Panc1 (cell line): ENCODE results near the gene PTRH2. TPM values are rescaled to one million over a fixed set of nuclear protein-coding genes. Genes with fewer than 3 reads are reported as not detected.

Source experiments
- ATAC-seq: fragments of 200-7000 bp; cut with Tn5 transposase; 2 replicates; pipeline ENCODE4 v1.9.1; 2020; ENCODE audit warnings: mild to moderate bottlenecking, moderate library complexity
- BruUV-seq: library from RNA; stranded (reverse); fragments of 400-500 nt; replicated peaks from 2 replicates; lab custom pipeline; 2021; lab: Mats Ljungman, UMichigan
- CTCF ChIA-PET: fragments of 300-600 bp; sonication (Branson Sonifier 250); formaldehyde crosslinking; loops from one replicate; lab custom pipeline; 2022; ENCODE audit warnings: antibody characterized with exemption; lab: Charles Lee
- POLR2A ChIA-PET: fragments of 300-600 bp; sonication (Branson Sonifier 250); formaldehyde crosslinking; loops from one replicate; lab custom pipeline; 2022; ENCODE audit warnings: antibody characterized with exemption; lab: Charles Lee
- DNase-seq: peaks from one replicate; pipeline ENCODE4 v3.0.0-alpha.2; 2010; ENCODE audit warnings: low read depth, low spot score
- H3K27ac ChIP-seq: 2 replicates; pipeline ENCODE4 v1.5.1; 2011; ENCODE audit warnings: mild to moderate bottlenecking, low read length, inconsistent platforms
- H3K27me3 ChIP-seq: fragments of 200-500 bp; sonication (Bioruptor generic); 2 replicates; pipeline ENCODE4 v1.6.0; 2014; ENCODE audit warnings: low read length, inconsistent platforms; ENCODE audit not compliant: control insufficient read depth, insufficient read depth
- H3K36me3 ChIP-seq: fragments of 200-500 bp; sonication (Bioruptor generic); 2 replicates; pipeline ENCODE4 v1.5.1; 2014; ENCODE audit warnings: inconsistent platforms, mild to moderate bottlenecking, low read length, moderate library complexity; ENCODE audit not compliant: control insufficient read depth, insufficient read depth
- H3K4me1 ChIP-seq: 2 replicates; pipeline ENCODE4 v1.5.1; 2011; ENCODE audit warnings: inconsistent platforms, mild to moderate bottlenecking, low read length, moderate library complexity; ENCODE audit not compliant: control insufficient read depth, insufficient read depth
- H3K4me3 ChIP-seq, 2 experiments: 2 replicates each; pipeline ENCODE4 v1.5.1; 2011 to 2012; ENCODE audit warnings: low read depth in 2 of 2, low read length in 2 of 2, mild to moderate bottlenecking in 2 of 2, inconsistent platforms in 1 of 2, moderate library complexity in 1 of 2
- H3K9me3 ChIP-seq: fragments of 200-500 bp; sonication (Bioruptor generic); 2 replicates; pipeline ENCODE4 v1.5.1; 2014; ENCODE audit warnings: low read depth, mild to moderate bottlenecking, inconsistent platforms, low read length, moderate library complexity; ENCODE audit not compliant: control insufficient read depth, insufficient read depth
- POLR2AphosphoS5 ChIP-seq: IDR thresholded peaks from 2 replicates; pipeline ENCODE4 v1.6.1; 2012; ENCODE audit warnings: mild to moderate bottlenecking, low read depth, low read length, moderate library complexity
- SIN3A ChIP-seq: IDR thresholded peaks from 2 replicates; pipeline ENCODE4 v1.6.1; 2012; ENCODE audit warnings: low read depth, mild to moderate bottlenecking, low read length, moderate library complexity, borderline replicate concordance; ENCODE audit not compliant: insufficient read depth
- TCF7L2 ChIP-seq: IDR thresholded peaks from 2 replicates; pipeline ENCODE4 v1.6.1; 2011; ENCODE audit warnings: mild to moderate bottlenecking, low read depth, low read length, inconsistent platforms
- in situ Hi-C: cut with HindIII; loops from 2 replicates; pipeline ENCODE4 v1.10.0; 2016; ENCODE audit warnings: low sequenced_read_pairs, low pct_unique_long_range_greater_than_20kb
- intact Hi-C: fragments of 100-400 bp; cut with micrococcal nuclease; formaldehyde crosslinking; loops from one replicate; pipeline ENCODE4 v1.10.0; 2022; ENCODE audit not compliant: unreplicated experiment
- total RNA-seq: library from RNA; stranded (reverse); gene quantifications from one replicate; pipeline ENCODE4 v1.2.1, GENCODE V29; 2021; ENCODE audit not compliant: unreplicated experiment
- TF ChIP-seq, protein P1 (sequence below): fragments of 450-650 bp; IDR thresholded peaks from 2 replicates; pipeline ENCODE4 v1.5.1; 2017; ENCODE audit warnings: mild to moderate bottlenecking
- TF ChIP-seq, protein P2 (sequence below), 2 experiments: IDR thresholded peaks; 2 replicates each; pipeline ENCODE4 v1.6.1; 2011 to 2012; ENCODE audit warnings: low read depth in 2 of 2, control low read depth in 1 of 2, low read length in 1 of 2, mild to moderate bottlenecking in 1 of 2, moderate library complexity in 1 of 2; ENCODE audit not compliant: insufficient read depth in 1 of 2

PTRH2 gene
- total RNA-seq, 1 experiment from 2014 or later, result 40.2 TPM

DNA sequence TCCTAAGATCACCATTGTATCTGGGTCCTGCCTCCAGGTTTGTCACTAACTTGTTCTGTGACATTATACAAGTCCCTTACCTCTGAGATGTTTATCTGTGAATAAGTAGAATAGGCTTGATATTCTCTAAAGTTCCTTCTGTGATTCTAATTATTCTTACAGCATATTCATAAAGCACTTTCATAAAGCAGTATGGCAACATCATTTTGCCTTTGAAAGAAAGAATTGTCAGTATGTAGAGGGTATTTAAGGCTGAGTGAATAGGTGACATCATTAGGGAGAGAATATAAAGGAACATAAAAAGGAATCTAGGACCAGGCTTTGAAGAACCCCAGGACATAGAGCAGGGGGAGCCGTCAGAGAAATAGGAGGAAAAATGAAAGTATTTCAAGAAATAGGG, 15.8 kb upstream of the PTRH2 start:
- H3K9me3 ChIP-seq, result no peaks in the 10 kb centered on the region
- TF ChIP-seq SIN3A (no peak), TCF7L2 (no peak), POLR2AphosphoS5 (no peak)
- TF ChIP-seq, protein P1, sequence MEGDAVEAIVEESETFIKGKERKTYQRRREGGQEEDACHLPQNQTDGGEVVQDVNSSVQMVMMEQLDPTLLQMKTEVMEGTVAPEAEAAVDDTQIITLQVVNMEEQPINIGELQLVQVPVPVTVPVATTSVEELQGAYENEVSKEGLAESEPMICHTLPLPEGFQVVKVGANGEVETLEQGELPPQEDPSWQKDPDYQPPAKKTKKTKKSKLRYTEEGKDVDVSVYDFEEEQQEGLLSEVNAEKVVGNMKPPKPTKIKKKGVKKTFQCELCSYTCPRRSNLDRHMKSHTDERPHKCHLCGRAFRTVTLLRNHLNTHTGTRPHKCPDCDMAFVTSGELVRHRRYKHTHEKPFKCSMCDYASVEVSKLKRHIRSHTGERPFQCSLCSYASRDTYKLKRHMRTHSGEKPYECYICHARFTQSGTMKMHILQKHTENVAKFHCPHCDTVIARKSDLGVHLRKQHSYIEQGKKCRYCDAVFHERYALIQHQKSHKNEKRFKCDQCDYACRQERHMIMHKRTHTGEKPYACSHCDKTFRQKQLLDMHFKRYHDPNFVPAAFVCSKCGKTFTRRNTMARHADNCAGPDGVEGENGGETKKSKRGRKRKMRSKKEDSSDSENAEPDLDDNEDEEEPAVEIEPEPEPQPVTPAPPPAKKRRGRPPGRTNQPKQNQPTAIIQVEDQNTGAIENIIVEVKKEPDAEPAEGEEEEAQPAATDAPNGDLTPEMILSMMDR, result no peak
- TF ChIP-seq, protein P2, sequence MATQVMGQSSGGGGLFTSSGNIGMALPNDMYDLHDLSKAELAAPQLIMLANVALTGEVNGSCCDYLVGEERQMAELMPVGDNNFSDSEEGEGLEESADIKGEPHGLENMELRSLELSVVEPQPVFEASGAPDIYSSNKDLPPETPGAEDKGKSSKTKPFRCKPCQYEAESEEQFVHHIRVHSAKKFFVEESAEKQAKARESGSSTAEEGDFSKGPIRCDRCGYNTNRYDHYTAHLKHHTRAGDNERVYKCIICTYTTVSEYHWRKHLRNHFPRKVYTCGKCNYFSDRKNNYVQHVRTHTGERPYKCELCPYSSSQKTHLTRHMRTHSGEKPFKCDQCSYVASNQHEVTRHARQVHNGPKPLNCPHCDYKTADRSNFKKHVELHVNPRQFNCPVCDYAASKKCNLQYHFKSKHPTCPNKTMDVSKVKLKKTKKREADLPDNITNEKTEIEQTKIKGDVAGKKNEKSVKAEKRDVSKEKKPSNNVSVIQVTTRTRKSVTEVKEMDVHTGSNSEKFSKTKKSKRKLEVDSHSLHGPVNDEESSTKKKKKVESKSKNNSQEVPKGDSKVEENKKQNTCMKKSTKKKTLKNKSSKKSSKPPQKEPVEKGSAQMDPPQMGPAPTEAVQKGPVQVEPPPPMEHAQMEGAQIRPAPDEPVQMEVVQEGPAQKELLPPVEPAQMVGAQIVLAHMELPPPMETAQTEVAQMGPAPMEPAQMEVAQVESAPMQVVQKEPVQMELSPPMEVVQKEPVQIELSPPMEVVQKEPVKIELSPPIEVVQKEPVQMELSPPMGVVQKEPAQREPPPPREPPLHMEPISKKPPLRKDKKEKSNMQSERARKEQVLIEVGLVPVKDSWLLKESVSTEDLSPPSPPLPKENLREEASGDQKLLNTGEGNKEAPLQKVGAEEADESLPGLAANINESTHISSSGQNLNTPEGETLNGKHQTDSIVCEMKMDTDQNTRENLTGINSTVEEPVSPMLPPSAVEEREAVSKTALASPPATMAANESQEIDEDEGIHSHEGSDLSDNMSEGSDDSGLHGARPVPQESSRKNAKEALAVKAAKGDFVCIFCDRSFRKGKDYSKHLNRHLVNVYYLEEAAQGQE (IDR thresholded peaks at IDR 0.05; ENCODE audit: insufficient read depth in 1 of 2, low read depth in 2 of 2, low read length in 1 of 2), result no peak
- intact Hi-C loops (no loop called here), in situ Hi-C loops (no loop called here)
- no TSS peak for BruUV-seq
- peaks cover 38% of the 10 kb centered on the region for H3K4me1 ChIP-seq
- ATAC-seq (no peak), DNase-seq (no peak)
- no peaks in the 10 kb centered on the region for H3K27me3 ChIP-seq
- ChIA-PET POLR2A (no interaction called here), CTCF (no interaction called here)
- H3K36me3 ChIP-seq, result no peaks in the 10 kb centered on the region; the same call in 1 of the 2 replicates
- H3K4me3 ChIP-seq, result no peak overlapping the region
- no peak overlapping the region for H3K27ac ChIP-seq

DNA sequence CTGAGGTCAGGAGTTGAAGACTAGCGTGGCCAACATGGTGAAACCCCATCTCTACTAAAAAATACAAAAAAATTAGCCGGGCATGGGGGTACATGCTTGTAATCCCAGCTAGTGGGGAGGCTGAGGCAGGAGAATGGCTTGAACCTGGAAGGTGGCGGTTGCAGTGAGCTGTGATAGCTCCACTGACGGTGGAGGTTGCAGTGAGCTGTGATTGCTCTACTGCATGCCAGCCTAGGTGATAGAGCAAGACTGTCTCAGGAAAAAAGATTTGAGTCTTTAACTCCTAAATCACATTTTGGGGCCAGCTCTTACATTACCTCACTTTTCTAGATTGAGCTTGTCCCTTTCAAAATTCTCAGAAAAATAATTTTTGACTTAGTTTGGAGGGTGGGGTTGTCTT, 15.4 kb upstream of the PTRH2 start:
- H3K27me3 ChIP-seq, result no peaks in the 10 kb centered on the region
- no TSS peak for BruUV-seq
- CTCF ChIA-PET, result no interaction called here
- in situ Hi-C loops, result no loop called here
- no peaks in the 10 kb centered on the region for H3K9me3 ChIP-seq
- TF ChIP-seq, protein P1, result no peak
- TF ChIP-seq TCF7L2, result no peak
- TF ChIP-seq, protein P2 (IDR thresholded peaks at IDR 0.05; ENCODE audit: insufficient read depth in 1 of 2, low read depth in 2 of 2, low read length in 1 of 2), result no peak
- no peak for TF ChIP-seq POLR2AphosphoS5
- no peak for TF ChIP-seq SIN3A
- H3K4me3 ChIP-seq, result no peak overlapping the region
- DNase-seq (no peak), ATAC-seq (0 out of 2 replicates have a peak, but pooled peaks have one; percentile 58)
- H3K36me3 ChIP-seq, result no peaks in the 10 kb centered on the region; the same call in 1 of the 2 replicates
- peaks cover 34% of the 10 kb centered on the region for H3K4me1 ChIP-seq
- POLR2A ChIA-PET, result no interaction called here
- intact Hi-C loops, result no loop called here
- H3K27ac ChIP-seq, result no peak overlapping the region
